Stimulated activated CD8-positive, alpha-beta memory T cell treated with anti-CD3 and anti-CD28 coated beads, Interleukin-12 subunit alpha, Interleukin-12 subunit beta, amount 100 ng/mL, for 24 hours (primary cell): ENCODE measurements around the gene CLIC5.

ENCODE experiments used
- DNase-seq: peaks from one replicate; pipeline ENCODE4 v3.0.0-alpha.2; 2020; ENCODE audit errors: extremely low read depth

Gene CLIC5

DNA sequence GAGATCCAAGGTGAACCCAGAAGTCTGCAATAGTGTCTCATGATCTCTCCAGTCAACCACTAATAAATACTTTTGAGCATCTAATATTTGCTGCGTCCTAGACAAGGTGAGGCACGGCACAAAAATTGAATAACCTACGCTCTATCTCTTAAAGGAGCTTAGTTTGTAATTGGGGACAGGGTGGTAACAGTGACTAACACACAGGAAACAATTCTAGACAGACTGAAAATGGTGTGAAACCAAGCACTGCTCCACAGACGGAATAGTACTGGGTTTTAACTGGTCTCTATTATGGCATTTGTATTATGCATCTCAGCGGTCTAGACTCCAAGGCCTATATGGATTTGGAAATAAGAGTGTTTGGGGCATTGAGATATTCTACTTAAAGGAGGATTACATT is 120.1 kb downstream of the CLIC5 start:
- DNase-seq = no peak

DNA sequence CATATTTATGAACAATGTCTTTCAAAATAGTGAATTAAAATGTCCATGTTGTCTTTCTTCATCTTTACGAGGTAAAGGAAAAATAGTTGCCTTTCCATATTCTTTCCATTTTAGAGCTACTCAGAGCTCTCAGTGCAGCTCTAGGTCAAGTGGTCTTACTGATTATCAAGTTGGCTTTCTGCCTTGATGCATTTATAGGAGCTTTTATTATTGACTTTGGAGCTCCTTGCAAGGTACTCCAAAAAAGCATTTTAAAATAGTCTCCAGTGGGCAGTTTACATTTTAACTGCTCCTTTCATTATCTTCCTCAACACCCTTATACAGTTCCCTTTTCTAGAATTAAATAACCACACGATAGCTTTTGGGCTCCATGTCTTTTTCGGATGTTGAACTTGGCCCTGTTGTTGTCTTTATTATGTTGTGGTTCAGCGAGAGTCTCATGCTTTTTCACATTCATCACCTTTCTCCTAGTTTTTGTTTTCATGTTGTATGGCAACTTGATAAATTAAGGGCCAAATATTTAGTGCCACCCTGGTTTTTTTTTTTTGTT is 122.9 kb downstream of the CLIC5 start:
- DNase-seq = no peak

DNA sequence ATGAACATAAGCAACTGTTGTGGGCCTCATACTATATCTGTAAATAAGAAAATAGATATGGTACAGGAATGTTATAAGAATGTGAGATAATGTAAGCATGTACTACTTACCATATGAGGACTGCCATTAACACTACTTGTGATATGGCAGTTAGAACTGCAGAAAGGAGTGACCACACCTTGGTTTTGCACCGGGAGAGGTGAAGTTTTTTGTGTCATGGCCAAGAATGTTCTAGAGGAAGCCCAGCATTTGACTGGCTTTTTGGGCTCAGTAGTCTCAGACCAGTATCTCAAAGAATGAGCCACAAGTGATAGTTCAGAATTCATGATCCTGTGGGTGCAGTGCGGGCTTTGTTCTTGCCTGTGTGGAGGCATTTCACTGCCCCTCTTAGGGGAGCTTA is 123.5 kb downstream of the CLIC5 start:
- no peak for DNase-seq

DNA sequence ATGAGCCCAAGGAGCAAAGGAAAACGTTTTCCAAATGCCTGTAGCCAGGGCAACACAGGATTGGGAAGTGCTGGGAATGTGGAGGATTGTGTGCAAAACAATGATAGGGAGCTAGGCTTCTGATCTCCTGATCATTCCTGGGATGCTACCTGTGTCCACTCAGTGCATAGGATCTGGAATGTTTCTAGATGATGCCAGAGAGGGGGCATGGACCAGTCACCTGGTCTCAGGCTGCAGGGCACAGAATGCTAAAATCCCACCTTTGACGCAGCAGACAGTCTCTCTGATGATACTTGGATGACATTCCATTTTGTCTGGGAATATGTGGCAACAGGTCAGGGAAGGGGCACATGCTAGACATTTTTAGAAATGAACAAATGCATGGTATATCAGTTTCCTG is 128.9 kb downstream of the CLIC5 start:
- no peak for DNase-seq

DNA sequence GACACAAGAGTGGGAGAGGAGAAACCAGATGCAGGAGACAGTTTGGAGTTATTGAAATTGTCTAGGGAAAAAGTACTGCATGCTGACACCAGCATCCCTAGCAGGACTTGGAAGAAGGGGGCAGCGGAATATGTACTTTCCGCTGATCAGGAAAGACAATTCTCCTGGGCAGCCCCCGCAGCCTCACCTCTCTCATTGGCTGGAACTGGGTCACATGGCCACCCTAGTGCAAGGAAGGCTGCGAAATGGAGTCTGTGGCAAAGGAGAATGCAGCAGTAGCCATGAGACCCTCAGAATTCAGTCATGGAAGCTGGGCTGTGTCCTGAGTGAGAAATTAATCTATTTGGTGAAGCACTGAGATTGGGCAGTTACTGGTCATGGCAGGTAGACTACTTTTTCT is 131.3 kb downstream of the CLIC5 start:
- no peak for DNase-seq

DNA sequence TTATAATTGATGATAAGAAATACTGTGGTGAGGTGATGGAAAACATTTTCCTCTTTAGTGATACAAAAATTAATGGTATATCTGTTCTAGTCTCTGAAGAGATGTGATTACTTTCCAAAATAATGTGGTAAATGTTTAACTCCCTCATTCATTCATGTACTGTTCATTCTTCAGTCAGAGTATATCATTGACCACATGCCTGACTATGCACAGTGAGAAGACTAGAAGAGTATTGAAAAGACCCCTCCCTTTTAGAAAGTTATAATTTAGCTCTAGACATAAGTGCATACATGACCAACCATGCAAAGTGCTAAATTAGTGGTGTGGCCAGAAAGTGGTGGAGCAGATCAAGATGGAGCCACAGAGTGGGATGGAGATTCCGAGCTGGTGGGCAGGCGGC is 133.0 kb downstream of the CLIC5 start:
- DNase-seq = no peak

DNA sequence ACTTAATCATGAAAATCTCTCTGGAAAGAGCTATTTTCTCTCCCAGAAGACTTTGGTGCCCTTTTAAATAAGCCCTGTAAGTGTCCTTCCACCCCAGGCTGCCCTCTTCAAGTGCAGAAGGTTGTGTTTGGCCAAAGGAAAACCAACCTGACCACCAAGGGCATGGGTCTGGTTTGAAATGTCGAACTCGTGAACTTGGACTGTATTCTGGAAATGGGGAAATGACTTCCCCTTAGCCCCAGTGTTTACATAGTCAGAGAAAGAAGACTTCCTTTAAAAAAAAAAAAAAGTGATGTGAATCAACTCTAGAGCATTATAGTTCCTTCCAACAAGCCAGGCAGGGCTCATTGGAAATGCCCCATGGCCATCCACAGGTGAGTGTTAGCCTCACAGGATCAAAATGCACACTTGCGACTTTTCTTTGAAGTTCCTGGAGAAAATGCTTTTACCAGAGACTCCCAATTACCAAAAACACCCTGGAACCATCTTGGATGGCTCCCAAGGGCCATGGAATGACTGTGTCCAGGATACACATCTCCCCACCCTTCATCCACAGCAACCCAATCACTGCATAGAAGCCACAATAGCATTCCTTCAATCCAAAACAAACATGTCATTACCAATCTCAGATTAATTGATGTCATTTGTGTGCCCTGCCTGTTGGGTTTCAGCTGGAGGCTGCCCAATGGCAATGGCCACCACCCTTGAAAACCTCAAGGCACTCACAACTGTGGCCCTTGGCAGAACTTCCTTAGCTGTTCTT is 133.8 kb downstream of the CLIC5 start:
- DNase-seq = no peak

DNA sequence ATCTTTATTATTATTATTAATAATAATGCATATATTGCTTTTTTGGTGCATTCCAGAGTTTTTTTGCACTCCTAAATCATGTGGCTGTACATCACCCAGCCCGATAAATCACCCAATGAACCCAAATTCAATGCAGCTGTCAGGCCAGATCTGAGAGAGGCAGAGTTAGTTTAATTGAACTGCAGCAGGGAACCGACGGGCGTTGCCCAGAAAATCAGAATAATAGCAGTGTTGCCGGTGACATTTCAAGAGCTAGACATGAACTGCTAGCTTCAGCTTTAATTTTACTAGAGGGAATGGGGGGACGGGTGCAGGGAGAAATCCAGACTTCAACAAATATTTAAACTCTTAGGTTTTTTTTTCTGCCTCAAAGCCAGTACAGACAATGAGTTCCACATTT is 135.0 kb downstream of the CLIC5 start:
- no peak for DNase-seq

DNA sequence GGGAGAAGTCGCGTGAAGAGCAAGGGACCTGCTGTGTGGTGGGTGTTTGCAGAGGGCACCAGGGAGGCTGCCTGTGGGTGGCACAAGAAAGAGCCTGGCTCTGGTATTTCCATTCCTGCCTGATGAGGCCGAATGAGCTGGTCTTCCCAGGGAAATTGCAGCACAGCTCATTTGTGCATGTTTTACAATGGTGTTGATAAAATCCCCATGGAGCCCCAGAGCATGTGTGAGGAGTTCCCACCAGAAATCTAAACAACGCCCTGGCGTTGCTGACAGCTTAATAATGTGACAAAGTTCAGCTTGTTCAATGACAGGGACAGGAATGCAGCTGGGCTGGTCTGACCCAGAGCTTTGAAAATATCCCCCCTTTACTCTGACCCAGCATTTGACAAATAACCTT is 135.5 kb downstream of the CLIC5 start:
- no peak for DNase-seq

DNA sequence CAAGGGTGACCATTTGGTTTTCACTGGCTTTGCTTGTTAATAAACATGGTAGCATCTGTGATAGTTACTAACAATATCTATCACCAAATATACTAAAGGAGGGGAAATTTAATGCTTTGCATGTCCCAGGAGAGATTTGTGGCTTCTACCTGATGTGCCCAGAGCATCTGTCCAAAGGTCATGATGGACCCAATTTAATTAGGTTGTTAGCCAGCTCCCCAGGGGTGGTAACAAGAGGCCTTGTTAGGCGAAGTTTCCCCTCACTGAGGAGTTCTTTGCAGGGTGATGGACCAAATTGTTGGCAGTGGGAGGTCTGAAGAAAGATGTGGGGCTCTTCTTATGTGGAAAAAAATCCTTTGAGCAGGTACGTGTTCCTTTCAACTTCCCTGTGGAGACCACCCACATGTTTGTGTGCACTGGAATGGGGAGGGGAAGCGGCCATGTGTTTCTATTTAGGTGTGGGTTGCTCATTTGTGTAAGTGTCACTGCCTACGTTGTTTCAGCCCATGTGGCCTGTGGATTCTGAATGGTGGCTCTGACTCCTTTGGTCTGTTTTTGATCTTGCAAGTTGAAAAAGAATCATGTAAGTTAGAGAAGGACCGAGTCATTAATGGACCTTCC is 137.6 kb downstream of the CLIC5 start:
- no peak for DNase-seq

DNA sequence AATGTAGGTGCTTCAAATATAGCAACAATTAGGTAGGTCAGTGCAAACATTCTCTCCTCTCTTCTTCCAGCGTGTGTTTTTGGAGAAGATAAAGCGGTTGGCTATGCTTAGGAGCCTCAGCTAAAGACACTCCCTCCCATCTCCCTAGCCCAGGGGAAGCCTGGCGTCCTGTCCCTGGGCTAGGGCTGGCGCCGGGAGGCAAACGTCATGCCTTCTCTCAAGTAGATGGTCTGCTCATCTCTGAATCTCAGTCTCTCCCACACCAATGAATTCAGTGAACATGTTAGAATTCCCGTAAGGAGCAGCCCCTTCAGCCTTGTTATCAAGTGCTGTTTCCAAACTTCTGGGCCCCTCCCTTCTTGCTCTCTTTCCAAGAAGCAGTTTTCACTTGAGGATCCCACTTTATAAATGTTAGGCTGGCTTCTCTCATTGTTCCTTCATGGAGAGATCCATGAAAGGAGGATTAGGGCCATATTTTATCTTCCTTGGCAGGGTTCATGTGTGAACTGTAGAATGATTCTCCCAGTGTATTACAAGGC is 142.8 kb downstream of the CLIC5 start:
- DNase-seq = no peak

DNA sequence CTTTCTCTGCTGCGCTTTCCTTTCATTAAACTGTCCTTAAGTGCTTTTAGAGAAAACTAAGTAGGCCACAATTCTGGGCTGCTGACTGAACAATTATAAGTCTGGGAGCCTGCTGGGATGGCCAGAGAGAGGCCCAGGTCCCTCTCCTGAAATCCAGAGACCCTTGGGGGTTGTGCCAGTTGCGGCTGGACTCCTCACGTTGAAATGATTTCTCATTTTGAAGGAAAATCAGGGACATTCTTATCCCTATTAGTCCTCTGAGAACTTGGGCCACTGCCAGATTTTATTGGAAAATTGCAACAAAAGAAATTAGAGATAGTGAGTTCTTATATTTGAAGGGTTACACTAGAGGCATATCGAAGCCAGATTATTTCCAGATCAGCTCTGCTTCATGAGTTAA is 145.1 kb downstream of the CLIC5 start:
- DNase-seq = no peak

DNA sequence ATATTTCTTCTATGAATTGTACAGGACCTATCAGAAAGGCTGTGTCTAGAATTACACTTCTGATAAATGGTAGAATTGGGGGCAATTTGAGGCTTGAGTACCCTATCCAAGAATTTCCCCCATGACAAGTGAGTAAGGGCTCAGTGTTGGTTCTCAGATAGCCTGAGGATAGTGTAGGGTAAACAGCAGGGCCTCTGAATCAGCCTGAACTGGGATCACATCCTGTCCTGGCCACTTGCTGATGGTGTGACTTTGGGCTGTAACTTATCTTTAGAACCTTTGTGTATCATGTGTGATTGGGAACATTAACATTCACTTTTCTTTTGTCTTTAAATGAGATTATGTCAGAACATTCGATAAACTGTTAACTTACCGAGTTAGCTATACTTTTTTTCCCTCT is 151.0 kb downstream of the CLIC5 start:
- DNase-seq = no peak

DNA sequence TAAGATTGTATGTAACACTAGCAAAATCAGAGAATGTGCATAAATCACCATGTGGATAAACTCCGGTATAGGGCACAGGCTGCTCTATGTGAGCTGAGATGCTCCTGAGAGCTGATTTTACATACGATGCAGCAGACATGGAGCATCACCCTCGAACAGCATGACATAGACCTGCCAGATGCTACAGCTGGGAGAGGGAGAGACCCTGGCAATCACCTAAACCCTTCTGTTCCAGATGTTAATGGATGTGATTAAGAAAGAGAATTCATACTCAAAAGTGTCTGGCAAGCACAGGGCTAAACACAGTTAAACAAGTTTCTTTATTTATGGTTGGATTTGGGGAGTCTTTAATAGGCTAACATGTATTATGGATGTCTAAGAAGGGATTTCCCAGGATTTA is 157.0 kb downstream of the CLIC5 start:
- no peak for DNase-seq

DNA sequence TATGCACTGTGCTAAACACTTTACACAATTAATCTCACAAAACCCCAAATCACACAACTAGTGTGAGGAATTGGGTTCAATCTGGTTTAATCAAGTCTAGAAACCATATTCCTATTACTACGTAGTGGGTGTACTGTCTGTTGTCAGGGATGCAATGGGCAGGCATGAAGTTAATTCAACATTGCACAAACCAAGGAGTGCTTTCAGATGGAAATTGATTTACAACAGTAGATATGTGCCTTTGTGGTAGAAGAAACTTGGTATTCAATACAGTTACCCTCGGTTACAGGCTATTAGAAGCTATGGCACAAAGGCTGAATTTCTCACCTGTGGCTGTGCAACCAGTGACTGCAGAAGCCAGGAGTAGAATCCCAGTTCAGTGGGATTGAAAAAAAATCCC is 157.8 kb downstream of the CLIC5 start:
- DNase-seq = no peak

DNA sequence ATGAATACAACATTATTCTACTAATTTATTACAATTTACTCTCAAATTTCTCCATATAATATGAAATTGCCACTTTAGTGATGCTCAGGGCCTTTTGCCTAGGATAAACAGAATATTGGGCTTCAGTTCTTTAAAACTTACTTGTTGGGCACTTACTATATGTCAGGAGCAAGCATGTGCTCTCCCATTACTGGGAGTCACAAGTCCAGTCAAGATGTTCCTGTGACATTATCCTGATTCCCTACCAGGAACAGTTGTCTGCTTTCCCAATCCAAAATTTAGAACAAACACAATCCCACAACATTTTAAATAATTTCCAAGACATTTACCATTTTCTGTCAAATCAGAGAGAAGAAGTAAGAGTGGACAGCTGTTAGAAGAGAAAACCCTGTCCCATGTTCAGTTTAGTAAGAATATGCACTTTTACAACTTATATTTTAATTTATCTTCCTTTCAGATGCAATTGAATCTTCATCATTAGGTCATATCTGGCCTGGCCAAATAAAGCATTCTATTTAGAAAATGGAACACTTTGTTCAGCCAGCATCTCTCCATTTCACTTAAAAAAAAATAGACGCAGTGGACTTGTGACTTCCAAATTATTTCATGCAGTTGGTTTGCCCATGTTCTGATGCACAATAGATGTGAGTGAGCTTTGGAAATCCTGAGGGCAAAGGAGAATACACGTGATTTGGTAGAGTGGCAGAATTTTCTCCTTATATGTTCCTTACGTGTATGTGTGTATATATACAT is 159.8 kb downstream of the CLIC5 start:
- no peak for DNase-seq

DNA sequence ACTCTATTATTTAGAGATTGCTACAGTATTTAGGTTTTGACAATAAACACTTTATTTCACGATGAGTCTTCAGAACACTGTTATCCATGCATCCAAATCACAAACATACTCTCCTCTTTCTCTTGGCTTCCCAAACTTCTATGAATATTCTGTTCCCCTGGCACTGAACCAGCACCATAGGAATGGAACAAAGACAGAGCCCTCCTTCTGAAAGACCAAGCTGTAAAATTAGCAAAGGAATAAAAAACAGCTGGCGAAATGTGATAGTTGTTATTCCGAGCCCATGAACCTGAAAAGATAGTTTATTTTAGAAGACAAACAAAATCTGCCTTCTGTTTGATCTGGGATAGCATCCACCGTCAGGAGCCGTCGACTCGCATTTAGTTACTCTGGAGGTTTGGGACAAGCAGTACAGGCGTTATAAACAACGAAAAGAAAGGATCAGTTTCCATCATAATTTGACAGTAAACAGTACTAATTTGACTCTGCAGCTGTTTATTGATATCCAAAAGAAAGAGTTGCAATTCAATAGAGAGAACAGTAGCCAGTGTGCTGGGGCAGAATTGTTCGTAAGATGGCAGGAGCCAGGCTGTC is 161.4 kb downstream of the CLIC5 start:
- no peak for DNase-seq

DNA sequence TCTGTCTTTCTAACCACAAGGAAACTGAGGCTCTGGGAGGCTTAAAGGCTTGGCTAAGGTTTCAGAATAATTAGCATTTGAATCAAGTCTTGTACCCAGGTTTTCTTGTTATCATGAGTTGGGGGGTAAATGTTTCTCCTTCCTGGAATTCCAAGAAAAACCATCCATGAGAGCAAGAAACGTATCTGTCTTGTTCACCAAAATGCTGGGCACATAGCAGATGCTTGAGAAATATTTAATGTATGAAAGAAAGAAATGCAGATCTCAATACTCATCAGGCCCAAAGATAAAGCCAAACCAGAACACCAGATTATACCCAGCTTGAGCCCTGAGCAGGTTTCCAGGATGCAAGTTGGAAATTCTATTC is 164.6 kb downstream of the CLIC5 start:
- no peak for DNase-seq

DNA sequence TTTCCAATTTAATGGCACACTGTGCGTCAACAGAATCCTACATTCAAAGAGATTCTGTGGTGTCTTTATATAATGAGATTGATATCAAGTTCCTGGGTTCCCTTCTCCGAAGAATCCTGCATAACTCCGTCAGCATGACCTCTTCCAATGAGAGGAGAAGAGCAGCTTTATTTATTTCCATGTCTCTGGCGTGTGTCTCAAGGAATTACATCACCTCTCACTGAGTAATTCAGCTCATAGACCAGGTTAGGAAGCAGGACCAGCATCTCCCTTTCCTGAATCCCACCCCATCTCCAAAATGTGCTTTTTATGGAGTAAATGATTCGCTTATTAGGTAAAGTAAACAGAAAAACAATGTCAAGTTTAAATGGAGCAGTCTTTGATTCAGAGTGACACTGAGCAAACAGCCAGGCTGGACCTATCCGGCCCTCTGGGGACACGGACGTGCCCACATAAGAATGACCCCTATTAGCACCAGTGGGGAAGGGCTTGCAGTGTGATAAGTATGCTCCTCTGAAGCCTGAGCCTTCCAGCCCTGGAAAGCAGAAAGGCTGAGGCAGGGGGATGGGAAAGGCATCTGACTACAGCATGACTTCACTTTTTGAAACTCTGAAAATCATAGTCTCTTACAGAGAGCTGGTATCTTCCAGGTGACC is 165.2 kb downstream of the CLIC5 start:
- no peak for DNase-seq

DNA sequence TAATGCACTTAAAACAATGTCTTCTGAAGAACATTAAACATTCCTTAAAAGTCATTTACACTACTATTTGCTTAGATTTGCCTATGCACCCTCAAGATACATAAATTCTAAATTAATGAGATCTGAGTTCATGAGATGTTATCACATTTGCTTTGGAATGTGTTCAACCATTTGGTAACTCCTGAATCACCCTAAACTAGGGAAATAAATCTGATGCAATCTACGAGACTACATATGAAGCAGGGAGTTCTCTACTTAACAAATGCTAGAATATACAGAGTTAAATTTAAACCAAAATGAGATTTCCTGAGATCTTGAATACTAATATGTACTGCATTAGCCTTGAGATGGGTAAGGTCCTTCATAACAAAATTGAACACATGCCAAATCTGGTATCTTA is 170.1 kb downstream of the CLIC5 start:
- no peak for DNase-seq

DNA sequence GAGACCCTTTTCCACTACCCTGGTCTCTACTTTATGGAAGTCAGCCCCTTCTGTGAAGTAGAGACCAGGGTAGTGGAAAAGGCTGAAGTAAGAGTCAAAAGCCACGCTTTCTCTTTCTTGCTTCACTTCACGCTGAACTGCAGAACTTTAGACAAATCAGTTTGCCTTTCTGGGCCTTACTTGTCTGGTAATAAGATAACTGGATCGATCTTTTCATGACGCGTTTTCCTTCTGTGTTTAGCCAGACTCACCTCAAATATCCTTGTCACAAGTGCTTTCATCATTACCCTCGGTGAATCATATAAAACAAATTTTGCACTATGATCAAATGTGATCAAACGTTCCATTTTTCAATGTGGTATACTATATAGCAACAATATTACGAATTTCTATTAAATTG is 170.7 kb downstream of the CLIC5 start:
- DNase-seq = no peak
